Cardiac muscle cell (in vitro differentiated cells and primary cell): ENCODE data around the gene SAMD14. TPM values are rescaled to one million over a fixed set of nuclear protein-coding genes. Genes with fewer than 3 reads are reported as not detected.
A peak's percentile ranks its signal among the peaks of the same experiment; 100 is the strongest.

Experiments used
- DNase-seq, 2 donors: peaks; one replicate each; pipeline versions ENCODE4 v3.0.0 to v3.0.0-alpha.2; 2010 to 2017; ENCODE audit warnings: low read depth in 1 of 2, low spot score in 1 of 2
- H3K27ac ChIP-seq: fragments of 200-600 bp; sonication (generic); 2 replicates; pipeline ENCODE4 v1.5.1; 2016
- H3K27me3 ChIP-seq: fragments of 200-600 bp; sonication (generic); 2 replicates; pipeline ENCODE4 v1.6.0; 2016; ENCODE audit warnings: control low read depth
- H3K36me3 ChIP-seq: fragments of 200-600 bp; sonication (generic); 2 replicates; pipeline ENCODE4 v1.5.1; 2016; ENCODE audit warnings: control low read depth
- H3K4me1 ChIP-seq: fragments of 200-600 bp; sonication (generic); 2 replicates; pipeline ENCODE4 v1.8.1; 2017; ENCODE audit warnings: low read depth, mild to moderate bottlenecking, mixed run types
- H3K4me3 ChIP-seq: fragments of 200-600 bp; sonication (generic); 2 replicates; pipeline ENCODE4 v1.5.1; 2016; ENCODE audit warnings: mild to moderate bottlenecking
- H3K9me3 ChIP-seq: fragments of 200-600 bp; sonication (generic); 2 replicates; pipeline ENCODE4 v1.5.1; 2017; ENCODE audit warnings: low read depth, mild to moderate bottlenecking, control low read depth
- polyA plus RNA-seq: library from polyadenylated mRNA; unstranded; fragments of >200 nt; fragmentation: Nextera tagmentation; extraction: Ambion mirVana; gene quantifications from 2 replicates; pipeline ENCODE4 v1.2.1, GENCODE V29; 2016
- total RNA-seq: library from RNA; depleted of rRNA; stranded (reverse); fragments of >200 nt; gene quantifications from 2 replicates; pipeline ENCODE4 v1.2.3, GENCODE V29; 2016
- TF ChIP-seq, protein P1 (sequence below): IDR thresholded peaks from 2 replicates; pipeline ENCODE4 v1.5.1; 2012; ENCODE audit warnings: low read depth, mild to moderate bottlenecking, low read length

The SAMD14 gene
- total and polyA plus RNA-seq, 2 experiments from 2014 or later, result 2.5 to 2.8 TPM

DNA sequence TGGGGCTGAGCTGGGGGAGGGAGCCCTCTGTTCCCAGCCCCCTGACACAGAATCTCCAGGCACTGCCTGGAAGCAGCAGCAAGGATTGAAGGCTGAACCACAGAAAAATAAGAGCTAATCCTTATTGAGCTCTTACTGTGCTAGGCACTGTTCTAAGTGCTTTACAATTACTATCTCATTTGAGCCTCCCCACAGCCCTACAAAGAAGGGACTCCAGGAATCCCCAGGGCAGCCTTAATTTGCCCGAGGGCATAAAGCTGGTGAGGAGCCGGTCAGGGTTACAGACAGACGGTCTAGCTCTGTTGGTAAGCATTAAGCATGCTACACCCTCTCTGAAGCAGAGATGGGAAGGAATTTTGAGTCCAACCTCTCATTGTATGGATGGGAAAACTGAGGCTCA, 7.0 kb downstream of the SAMD14 start:
- Histone ChIP-seq H3K4me1 (no peaks in the 10 kb centered on the region), H3K9me3 (no peaks in the 10 kb centered on the region), H3K36me3 (no peaks in the 10 kb centered on the region), H3K27ac (no peak overlapping the region), H3K27me3 (no peaks in the 10 kb centered on the region), H3K4me3 (no peak overlapping the region)
- DNase-seq, result no peak
- TF ChIP-seq, protein P1, sequence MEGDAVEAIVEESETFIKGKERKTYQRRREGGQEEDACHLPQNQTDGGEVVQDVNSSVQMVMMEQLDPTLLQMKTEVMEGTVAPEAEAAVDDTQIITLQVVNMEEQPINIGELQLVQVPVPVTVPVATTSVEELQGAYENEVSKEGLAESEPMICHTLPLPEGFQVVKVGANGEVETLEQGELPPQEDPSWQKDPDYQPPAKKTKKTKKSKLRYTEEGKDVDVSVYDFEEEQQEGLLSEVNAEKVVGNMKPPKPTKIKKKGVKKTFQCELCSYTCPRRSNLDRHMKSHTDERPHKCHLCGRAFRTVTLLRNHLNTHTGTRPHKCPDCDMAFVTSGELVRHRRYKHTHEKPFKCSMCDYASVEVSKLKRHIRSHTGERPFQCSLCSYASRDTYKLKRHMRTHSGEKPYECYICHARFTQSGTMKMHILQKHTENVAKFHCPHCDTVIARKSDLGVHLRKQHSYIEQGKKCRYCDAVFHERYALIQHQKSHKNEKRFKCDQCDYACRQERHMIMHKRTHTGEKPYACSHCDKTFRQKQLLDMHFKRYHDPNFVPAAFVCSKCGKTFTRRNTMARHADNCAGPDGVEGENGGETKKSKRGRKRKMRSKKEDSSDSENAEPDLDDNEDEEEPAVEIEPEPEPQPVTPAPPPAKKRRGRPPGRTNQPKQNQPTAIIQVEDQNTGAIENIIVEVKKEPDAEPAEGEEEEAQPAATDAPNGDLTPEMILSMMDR, result no peak

DNA sequence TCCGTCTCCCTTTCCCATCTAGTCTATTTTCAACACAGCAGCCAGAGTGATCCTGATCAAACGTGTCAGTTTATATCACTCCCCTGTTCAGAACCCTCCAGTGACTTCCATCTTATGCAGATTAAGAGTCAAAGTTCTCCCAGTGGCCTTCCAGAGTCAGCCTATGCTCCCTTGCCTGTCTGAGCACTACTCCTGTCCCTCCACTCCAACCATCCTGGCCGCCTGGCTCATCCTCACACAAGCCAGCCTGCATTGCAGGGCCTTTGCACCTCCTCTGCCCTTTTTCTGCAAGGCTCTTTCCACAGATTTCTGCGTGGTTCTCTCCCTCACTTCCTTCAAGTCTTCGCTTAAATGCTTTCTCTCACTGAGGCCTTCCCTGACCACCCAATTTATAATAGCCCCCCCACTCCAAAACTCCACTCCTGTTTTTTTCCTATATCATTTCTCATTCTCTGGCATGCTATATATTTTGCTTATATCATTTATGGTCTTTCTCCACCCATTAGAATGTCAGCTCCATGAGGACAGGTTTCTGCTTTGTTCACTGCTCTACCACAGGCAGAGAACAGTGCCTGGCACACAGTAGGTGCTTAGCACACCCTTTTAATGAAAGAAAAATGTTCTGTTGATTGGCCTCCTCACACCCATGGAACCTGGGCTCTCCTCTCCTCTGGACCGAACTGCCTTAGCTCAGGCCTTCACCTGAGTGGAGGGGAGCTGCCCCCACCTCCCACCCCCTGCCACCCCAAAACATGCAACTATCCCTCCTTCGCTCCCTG, 9.3 kb downstream of the SAMD14 start:
- Histone ChIP-seq H3K36me3 (no peaks in the 10 kb centered on the region), H3K4me3 (no peak overlapping the region), H3K27me3 (no peaks in the 10 kb centered on the region), H3K27ac (no peak overlapping the region), H3K9me3 (no peaks in the 10 kb centered on the region), H3K4me1 (no peaks in the 10 kb centered on the region)
- TF ChIP-seq, protein P1, result no peak
- no peak for DNase-seq

DNA sequence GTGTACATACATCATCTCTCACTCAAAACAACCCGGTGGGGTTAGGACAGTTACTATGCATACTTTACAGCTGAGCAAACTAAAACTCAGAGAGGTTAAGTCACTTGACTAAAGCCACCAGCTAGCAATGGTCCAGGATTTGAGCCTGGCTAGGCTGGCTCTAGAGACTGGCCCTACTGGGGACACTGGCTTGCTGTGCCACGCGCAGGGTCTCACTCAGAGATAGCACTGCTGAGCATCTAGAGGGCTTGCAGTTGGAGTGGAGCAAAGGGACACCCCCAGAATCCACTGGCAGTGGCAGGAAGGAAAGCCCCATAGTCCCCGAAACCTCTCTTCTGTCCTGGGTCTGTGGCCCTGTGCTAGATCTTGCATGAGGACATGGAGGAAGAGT, 11.1 kb downstream of the SAMD14 start:
- Histone ChIP-seq H3K4me3 (no peak overlapping the region), H3K27me3 (no peaks in the 10 kb centered on the region), H3K9me3 (no peaks in the 10 kb centered on the region), H3K36me3 (no peaks in the 10 kb centered on the region), H3K4me1 (no peaks in the 10 kb centered on the region), H3K27ac (no peak overlapping the region)
- TF ChIP-seq, protein P1, result no peak
- no peak for DNase-seq

DNA sequence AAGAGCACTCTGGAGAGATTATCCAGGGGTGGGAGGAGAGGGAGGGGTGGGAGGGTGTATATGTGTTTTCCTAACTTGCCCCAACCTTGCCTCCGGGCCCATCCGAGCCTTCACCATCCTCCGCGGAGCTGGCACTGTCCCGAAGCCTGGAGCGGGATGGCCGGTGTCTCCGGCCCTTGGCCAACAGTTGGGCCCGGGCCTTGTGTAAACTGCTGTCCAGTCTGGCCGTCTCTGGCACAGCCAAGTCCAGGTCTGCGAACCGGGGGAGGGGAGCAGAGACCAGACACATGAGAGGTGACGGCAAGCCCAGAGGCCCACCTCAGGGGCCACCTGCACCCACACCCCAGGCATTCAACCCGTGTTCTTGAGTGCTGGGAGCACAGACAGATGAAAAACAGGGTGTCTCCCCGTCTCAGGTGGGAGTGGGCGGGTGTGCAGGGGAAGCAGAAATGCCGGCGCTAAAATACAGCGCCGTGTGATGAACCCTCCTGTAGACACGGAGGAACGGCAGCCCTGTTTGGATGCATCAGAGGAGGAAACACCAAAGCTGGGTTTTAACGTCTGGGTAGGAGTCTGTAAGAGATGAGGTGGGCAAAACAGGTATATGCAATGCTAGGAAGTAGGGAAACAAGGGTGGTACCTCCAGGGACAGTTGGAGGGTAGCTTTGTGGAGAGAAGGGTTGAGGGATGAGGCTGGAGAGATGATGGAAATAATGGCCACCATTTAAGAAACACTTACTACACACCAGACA, 11.7 kb downstream of the SAMD14 start:
- Histone ChIP-seq H3K4me3 (no peak overlapping the region), H3K4me1 (peaks cover 2% of the 10 kb centered on the region), H3K9me3 (no peaks in the 10 kb centered on the region), H3K27me3 (no peaks in the 10 kb centered on the region), H3K36me3 (no peaks in the 10 kb centered on the region), H3K27ac (no peak overlapping the region)
- no peak for DNase-seq
- TF ChIP-seq, protein P1, result no peak

DNA sequence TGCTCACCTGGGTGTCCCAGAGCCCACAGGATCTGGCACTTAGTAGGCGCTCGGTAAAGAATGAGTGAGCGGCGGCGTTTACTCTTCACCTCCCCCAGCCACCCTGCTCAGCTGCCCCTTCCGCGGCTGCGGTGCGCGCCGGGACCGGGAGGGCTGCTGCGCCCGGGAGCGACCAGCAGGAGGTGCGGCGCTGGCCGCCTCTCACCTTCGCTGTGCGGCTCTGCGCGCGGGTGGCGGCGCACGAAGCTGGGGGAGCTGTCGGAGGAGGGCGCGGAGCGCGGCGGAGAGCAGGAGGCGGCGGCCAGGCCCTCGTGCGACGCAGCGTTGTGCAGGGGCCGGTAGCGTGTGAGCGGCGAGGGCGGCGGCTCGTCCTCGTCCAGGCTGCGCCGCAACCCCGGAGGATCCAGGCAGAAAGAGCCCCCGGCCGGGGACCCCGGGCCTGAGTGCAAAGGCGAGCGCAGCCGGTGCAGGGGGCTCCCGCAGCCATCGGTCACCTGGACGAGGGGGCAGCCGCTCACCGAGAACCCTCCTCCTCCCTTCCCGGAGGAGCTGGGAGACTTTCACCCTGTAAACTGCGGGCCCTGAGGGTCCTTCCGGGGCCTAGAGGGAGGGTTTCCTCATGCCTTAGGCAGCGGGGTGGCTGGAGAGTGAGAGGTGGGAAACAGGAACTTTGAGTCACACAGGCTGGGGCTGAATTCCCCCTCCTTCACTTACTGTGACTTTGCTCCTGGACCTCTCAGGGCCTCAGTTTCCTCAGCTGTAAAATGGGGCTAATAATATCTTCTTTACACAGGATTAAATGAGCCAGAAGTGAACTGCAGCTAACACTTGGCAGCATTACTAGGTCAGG, 12.5 kb downstream of the SAMD14 start:
- Histone ChIP-seq H3K4me3 (peak overlapping the region; percentile 1), H3K9me3 (no peaks in the 10 kb centered on the region), H3K4me1 (peaks cover 9% of the 10 kb centered on the region), H3K36me3 (no peaks in the 10 kb centered on the region), H3K27ac (no peak overlapping the region), H3K27me3 (no peaks in the 10 kb centered on the region)
- peak; percentile 71 to 90 for DNase-seq
- TF ChIP-seq, protein P1, result peak; percentile 65
